ENCODE results near the gene PFN1.
A peak's percentile ranks its signal among the peaks of the same experiment; 100 is the strongest.
"Not testable (repeated sequence)": the region's sequence is repeated elsewhere in the genome, so short reads cannot be mapped to it uniquely, and the experiment has no call there.

PFN1 gene

GRCh38 chr17:4945176-4945943 is 3.0 kb downstream of the PFN1 start:
- no peak for DNase-seq (ENCODE audit: low spot score)

DNA sequence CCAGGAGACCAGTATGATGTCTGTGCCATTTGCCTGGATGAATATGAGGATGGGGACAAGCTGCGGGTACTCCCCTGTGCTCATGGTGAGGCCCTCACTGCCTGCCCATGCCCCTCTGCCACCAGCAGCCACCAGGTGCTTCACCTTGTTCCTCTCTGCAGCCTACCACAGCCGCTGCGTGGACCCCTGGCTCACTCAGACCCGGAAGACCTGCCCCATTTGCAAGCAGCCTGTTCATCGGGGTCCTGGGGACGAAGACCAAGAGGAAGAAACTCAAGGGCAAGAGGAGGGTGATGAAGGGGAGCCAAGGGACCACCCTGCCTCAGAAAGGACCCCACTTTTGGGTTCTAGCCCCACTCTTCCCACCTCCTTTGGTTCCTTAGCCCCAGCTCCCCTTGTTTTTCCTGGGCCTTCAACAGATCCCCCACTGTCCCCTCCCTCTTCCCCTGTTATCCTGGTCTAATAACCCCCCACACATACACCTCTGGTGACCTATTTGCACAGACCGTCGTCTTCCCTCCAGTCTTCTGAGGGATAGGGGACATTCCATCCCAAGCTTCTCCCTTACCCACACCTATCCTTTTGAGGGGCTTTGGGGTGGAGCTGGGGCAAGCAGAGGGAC is 3.7 kb downstream of the PFN1 start:
- DNase-seq (ENCODE audit: low spot score): no peak

GRCh38 chr17:4944163-4944553 is 4.2 kb downstream of the PFN1 start:
- no peak for DNase-seq (ENCODE audit: low spot score)

- no peak for DNase-seq (ENCODE audit: low spot score)
Observed at GRCh38 chr17:4942760-4943508, 5.4 kb downstream of the PFN1 start.

DNA sequence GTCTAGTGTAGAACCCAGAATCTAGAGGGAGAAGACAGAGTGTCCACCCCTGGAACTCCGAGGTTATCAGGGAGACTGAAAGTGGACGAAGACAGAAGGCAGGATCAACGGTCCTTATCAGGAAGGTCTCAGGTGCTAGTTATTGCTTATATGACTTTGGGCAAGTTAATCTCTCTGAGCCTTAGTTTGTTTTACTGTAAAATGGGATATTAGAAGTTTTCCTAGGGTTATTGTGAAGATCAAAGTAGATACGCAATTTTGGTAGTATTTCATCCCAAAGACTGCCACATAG is 7.1 kb downstream of the PFN1 start:
- DNase-seq (ENCODE audit: low spot score): no peak

GRCh38 chr17:4940555-4941318 is 7.6 kb downstream of the PFN1 start:
- DNase-seq (ENCODE audit: low spot score): peak; percentile 76

GRCh38 chr17:4939796-4940554 is 8.4 kb downstream of the PFN1 start, which contains the start of the genes RNF167 and SLC25A11:
Gene RNF167, plus strand, starts transcription at chr17:4940268. Its CDS starts 642 bp downstream, at chr17:4940910.
Gene SLC25A11, minus strand, starts transcription at chr17:4940046. Its CDS starts 136 bp downstream, at chr17:4939910.
- DNase-seq (ENCODE audit: low spot score): peak; percentile 84

- DNase-seq (ENCODE audit: low spot score): no peak
Observed at GRCh38 chr17:4939546-4939795, 8.9 kb downstream of the PFN1 start.

DNA sequence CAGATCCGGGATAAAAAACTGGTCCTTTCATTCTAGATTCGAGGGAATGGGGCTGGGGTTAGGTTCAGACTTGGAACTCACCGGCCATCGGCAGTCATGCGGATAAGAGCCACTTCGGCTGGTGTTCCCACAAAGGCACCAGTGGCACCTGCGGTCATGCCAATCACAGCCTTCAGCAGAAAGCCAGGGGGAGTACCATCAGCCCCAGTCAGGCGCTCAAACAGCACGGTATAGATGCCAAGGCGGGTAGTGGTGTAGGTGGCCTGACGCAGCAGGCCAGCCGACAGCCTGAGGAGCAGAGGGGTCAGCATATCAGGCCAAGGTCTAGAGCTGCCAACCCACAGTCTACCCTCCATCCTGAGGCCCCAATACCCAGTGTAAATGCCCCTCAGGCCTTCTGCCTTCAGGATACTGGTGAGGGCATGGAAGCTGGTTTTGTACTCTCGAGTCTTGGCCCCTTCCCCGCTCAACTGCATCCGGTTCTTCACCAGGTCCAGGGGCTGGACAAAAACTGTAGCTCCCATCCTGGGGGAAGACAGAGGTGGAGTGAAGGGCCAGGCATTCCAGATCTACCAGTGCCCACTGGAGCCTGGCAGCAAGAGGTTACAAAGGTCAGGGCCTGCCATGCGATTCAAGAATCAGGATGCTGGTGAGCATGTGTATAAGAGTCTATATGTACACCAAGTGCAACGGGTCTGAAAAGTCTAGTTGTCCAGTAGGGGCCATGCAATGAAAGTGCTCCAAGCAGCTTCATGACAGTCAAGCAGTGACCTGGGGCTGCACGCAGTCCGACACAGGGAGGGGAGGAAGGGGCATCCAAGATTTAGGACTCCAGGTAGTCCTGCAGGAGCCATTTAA is 9.4 kb downstream of the PFN1 start:
- no peak for DNase-seq (ENCODE audit: low spot score)

DNA sequence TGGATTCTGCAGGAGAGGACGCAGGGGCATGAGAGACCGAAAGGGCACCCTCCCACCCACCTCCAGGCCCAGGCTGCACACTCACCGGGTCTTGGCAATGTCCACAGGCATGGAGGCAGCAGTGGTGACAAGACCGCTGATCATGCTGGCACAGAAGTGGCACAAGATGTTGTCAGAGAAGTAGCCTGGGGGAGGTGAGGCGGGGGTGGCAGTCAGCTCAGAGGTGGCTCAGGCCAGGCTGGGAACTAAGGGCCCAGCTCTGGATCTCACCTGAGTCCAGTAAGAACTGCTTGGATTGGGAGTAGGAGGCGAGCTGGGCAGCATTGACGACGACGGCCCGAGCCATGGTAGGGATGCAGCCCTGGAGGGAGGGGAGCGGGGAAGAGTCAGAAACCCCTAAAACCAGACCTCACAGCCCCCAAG is 10.2 kb downstream of the PFN1 start:
- DNase-seq (ENCODE audit: low spot score): no peak

- no peak for DNase-seq (ENCODE audit: low spot score)
Observed at GRCh38 chr17:4937553-4937952, 10.8 kb downstream of the PFN1 start.

DNA sequence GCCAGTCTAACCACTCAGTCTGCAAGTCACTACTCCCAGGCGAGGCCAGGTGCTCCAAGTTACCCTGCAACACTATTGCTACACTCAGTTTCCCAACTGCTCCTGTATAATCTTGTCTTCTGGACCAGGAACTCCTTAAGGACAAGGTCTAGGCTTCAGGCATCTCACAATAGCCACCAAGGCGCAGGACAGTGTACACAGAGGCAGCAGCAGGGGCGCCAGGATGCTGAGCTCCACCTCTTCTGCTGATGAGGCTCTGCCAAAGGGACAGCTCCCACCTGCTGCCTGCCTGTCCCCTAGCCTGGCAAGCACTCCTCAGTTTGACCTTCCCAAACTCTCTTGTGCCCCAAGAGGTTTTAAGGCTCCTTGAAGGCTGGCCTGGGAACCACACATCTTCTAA is 11.9 kb downstream of the PFN1 start:
- DNase-seq (ENCODE audit: low spot score): no peak

DNA sequence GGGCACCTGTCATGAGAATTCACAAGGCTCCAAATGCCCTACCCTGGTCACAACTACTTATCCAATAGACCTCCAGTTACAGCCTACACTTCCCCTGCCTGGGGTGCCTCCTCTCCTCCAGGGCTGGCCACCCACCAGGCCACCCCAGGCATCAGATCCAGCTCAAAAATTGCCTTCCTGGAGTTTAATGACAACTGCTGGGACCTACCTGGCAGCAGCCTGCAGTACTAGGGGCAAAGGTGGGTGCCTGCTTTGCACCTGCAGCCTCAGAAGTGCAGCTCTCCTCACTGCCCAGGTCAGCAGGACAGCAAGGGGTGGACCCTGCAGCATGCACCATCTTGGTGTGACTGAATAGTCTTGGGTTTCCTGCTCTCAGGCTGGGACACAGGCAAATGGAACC is 12.7 kb downstream of the PFN1 start:
- DNase-seq (ENCODE audit: low spot score): no peak

DNA sequence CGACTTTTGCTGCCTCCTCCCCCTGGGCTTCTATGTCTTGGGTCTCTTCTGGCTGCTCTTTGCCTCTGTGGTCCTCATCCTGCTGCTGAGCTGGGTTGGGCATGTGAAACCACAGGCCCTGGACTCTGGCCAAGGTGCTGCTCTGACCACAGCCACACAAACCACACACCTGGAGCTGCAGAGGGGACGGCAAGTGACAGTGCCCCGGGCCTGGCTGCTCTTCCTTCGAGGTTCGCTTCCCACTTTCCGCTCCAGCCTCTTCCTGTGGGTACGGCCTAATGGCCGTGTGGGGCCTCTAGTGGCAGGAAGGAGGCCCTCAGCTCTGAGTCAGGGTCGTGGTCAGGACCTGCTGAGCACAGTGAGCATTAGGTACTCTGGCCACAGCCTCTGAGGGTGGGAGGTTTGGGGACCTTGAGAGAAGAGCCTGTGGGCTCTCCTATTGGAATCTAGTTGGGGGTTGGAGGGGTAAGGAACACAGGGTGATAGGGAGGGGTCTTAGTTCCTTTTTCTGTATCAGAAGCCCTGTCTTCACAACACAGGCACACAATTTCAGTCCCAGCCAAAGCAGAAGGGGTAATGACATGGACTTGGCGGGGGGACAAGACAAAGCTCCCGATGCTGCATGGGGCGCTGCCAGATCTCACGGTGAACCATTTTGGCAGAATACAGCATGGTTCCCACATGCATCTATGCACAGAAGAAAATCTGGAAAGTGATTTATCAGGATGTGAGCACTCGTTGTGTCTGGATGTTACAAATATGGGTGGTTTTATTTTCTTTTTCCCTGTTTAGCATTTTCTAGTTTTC is 14.0 kb downstream of the PFN1 start:
- DNase-seq (ENCODE audit: low spot score): peak; percentile 58

- DNase-seq (ENCODE audit: low spot score): no peak
Observed at GRCh38 chr17:4933646-4934045, 14.7 kb downstream of the PFN1 start.

- DNase-seq (ENCODE audit: low spot score): no peak
Observed at GRCh38 chr17:4932756-4933155, 15.6 kb downstream of the PFN1 start.

GRCh38 chr17:4931963-4932362 is 16.4 kb downstream of the PFN1 start, which contains the start of gene GP1BA:
Gene GP1BA, plus strand, starts transcription at chr17:4932277. Its CDS starts 328 bp downstream, at chr17:4932605.
- DNase-seq (ENCODE audit: low spot score): no peak

GRCh38 chr17:4928881-4929280 is 19.4 kb downstream of the PFN1 start:
- no peak for DNase-seq (ENCODE audit: low spot score)

DNA sequence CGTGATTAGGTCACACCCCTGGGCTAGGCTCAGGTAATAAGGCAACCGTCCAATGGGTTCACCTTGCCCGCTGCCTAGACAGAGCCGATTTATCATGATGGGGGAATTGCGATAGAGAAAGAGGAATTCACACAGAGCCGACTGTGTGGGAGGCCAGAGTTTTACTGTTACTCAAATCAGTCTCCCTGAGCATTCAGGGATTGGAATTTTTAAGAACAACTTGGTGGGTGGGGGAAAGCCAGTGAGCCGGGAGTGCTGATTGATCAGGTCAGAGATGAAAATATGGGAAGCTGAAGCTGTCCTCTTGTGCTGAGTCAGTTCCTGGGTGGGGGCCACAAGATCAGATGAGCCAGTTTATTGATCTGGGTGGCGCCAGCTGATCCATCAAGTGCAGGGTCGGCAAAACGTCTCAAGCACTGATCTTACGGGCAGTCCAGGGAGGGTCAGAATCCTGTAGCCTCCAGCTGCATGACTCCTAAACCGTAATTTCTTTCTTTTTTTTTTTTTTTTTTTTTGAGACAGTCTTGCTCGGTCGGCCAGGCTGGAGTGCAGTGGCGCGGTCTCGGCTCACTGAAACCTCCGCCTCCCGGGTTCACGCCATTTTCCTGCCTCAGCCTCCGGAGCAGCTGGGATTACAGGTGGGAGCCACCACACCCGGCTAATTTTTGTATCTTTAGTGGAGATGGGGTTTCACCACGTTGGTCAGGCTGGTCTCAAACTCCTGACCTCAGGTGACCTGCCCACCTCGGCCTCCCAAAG is 21.6 kb downstream of the PFN1 start:
- not testable (repeated sequence) for DNase-seq (ENCODE audit: low spot score)

Measured in HuH-7 (cell line).